ENCODE measurements around the gene IQCH. TPM values are rescaled to one million over a fixed set of nuclear protein-coding genes. Genes with fewer than 3 reads are reported as not detected.

Gene IQCH
- total RNA-seq, 1 experiment from 2014 or later, result 1.1 TPM

DNA sequence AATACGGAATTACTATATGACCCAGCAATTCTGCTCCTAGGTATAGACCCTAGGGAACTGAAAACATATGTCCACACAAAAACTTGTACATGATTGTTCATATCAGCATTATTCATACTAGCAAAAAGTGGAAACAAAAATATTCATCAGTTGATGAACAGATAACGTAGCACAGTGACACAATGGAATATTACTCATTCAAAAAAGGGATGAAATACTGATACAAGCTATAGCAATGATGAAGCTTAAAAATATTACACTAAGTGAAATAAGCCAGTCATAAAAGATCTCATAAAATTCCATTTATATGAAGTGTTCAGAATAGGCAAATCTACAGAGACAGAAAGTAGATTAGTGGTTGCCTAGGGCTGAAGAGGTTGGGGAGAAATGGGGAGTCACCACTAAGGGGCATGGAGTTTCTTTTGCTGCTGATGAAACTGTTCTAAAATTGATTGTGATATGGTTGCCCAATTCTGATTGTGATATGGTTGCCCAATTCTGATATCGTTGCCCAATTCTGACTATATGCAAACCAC lies 276.9 kb downstream of the IQCH start:
- no peak overlapping the region for H2BK120ac ChIP-seq (ENCODE audit: low read depth, low read length, poor library complexity, severe bottlenecking)
- H3K4me3 Mint-ChIP-seq, result no peak overlapping the region
- no peak overlapping the region for H3K56ac ChIP-seq (ENCODE audit: insufficient read length, low read depth, low read length)
- H3T11ph ChIP-seq (ENCODE audit: low read length), result no peak overlapping the region
- no peak overlapping the region for H4K5ac ChIP-seq (ENCODE audit: insufficient read length, low read depth, low read length)
- H3K4me1 Mint-ChIP-seq, result no peaks in the 10 kb centered on the region
- no peak overlapping the region for H2BK5ac ChIP-seq (ENCODE audit: insufficient read length, low read length)
- H3K23me2 ChIP-seq (ENCODE audit: insufficient read length, low read depth, low read length, poor library complexity, severe bottlenecking), result no peaks in the 10 kb centered on the region
- no peaks in the 10 kb centered on the region for H3K79me2 ChIP-seq (ENCODE audit: insufficient read depth, low read length)
- H2BK12ac ChIP-seq (ENCODE audit: insufficient read length, low read depth, low read length), result no peak overlapping the region
- H3K27ac ChIP-seq (ENCODE audit: insufficient read length, low read depth, low read length), result no peak overlapping the region
- no peaks in the 10 kb centered on the region for H3K27me3 ChIP-seq (ENCODE audit: insufficient read depth, low read length)
- H4K91ac ChIP-seq (ENCODE audit: insufficient read length, low read depth, low read length), result no peak overlapping the region
- no peak for TF ChIP-seq CTCF (conservative IDR thresholded peaks at IDR 0.05)
- H3K23ac ChIP-seq (ENCODE audit: insufficient read length, low read depth, low read length), result no peak overlapping the region
- H3K79me1 ChIP-seq (ENCODE audit: insufficient read depth, low read depth, low read length, poor library complexity, severe bottlenecking), result no peaks in the 10 kb centered on the region
- H3K9ac ChIP-seq (ENCODE audit: extremely low read depth, insufficient read length, low read length), result no peak overlapping the region
- no CpG with 5 or more reads among the region's 3 CpGs for whole genome bisulfite sequencing (ENCODE audit: extremely low coverage, insufficient read length, low lambda C conversion rate)
- H3K4me1 ChIP-seq (ENCODE audit: insufficient read depth, low read length), result no peaks in the 10 kb centered on the region
- no peaks in the 10 kb centered on the region for H4K20me1 ChIP-seq (ENCODE audit: control insufficient read depth, insufficient read depth, insufficient read length)
- H2AK5ac ChIP-seq (ENCODE audit: insufficient read length, low read length), result no peak overlapping the region
- no peaks in the 10 kb centered on the region for H3K9me3 Mint-ChIP-seq
- DNase-seq, result no peak
- H2AFZ ChIP-seq (ENCODE audit: low read length), result no peak overlapping the region
- H3K27me3 Mint-ChIP-seq (ENCODE audit: low read depth), result no peaks in the 10 kb centered on the region
- no peak overlapping the region for H4K8ac ChIP-seq (replicated peaks; ENCODE audit: insufficient read length, low read depth, low read length)
- no peaks in the 10 kb centered on the region for H3K9me3 ChIP-seq (ENCODE audit: control insufficient read depth, low read depth, low read length)
- H3K14ac ChIP-seq (ENCODE audit: insufficient read depth, low read length), result no peak overlapping the region
- no peak overlapping the region for H3K4me2 ChIP-seq (ENCODE audit: insufficient read depth, insufficient read length, low read length)
- no peak overlapping the region for H2BK15ac ChIP-seq (ENCODE audit: low read depth, low read length)
- no peak overlapping the region for H3K4ac ChIP-seq (ENCODE audit: low read depth, low read length)
- no peak overlapping the region for H3K18ac ChIP-seq (ENCODE audit: insufficient read length, low read depth, low read length)
- no peak overlapping the region for H2BK20ac ChIP-seq (ENCODE audit: low read depth, low read length, poor library complexity, severe bottlenecking)
- H3K27ac Mint-ChIP-seq, result no peak overlapping the region
- no peaks in the 10 kb centered on the region for H3K36me3 Mint-ChIP-seq (ENCODE audit: insufficient read depth in 1 of 3, low read depth in 3 of 3)

Measured in H9 (cell line).